Loucy (cell line): ENCODE results near the gene EGFLAM.

ENCODE experiments used
- EZH2phosphoT487 ChIP-seq: fragments of 200-600 bp; IDR thresholded peaks from 2 replicates; pipeline ENCODE4 v1.6.1; 2018; ENCODE audit warnings: antibody characterized with exemption, mild to moderate bottlenecking, moderate library complexity, borderline replicate concordance
- TF ChIP-seq, protein P1 (sequence below): fragments of 200-600 bp; sonication (generic); conservative IDR thresholded peaks from 2 replicates; pipeline ENCODE4 v1.5.1; 2014; ENCODE audit warnings: mild to moderate bottlenecking, antibody characterized with exemption, low read length

DNA sequence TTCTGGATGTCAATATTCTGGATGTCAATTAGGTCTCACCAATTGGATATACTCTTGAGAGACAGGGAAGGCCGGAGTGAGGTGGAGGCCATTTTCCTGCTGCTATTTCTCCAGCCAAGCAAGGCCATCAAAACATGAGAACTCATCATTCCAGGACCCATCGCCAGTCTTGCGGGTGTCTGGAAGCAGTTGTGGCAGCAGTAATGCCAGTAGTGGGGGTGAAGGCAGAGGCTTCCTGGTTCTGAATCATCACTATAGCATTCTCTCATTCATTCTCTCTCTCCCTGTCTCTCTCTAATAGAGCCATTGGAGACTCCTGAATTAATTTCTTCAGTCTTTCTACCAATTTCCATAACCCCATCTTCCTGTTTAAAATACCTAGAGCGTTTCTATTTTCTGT, 71.8 kb downstream of the EGFLAM start:
- TF ChIP-seq, protein P1, sequence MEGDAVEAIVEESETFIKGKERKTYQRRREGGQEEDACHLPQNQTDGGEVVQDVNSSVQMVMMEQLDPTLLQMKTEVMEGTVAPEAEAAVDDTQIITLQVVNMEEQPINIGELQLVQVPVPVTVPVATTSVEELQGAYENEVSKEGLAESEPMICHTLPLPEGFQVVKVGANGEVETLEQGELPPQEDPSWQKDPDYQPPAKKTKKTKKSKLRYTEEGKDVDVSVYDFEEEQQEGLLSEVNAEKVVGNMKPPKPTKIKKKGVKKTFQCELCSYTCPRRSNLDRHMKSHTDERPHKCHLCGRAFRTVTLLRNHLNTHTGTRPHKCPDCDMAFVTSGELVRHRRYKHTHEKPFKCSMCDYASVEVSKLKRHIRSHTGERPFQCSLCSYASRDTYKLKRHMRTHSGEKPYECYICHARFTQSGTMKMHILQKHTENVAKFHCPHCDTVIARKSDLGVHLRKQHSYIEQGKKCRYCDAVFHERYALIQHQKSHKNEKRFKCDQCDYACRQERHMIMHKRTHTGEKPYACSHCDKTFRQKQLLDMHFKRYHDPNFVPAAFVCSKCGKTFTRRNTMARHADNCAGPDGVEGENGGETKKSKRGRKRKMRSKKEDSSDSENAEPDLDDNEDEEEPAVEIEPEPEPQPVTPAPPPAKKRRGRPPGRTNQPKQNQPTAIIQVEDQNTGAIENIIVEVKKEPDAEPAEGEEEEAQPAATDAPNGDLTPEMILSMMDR = no peak
- no peak for TF ChIP-seq EZH2phosphoT487
